Left lobe of liver (tissue), 2 donors: Measurements from ENCODE around the gene NCR3LG1. TPM values are rescaled to one million over a fixed set of nuclear protein-coding genes. Genes with fewer than 3 reads are reported as not detected.

Source experiments
- ATAC-seq: fragments of 200-7000 bp; cut with Tn5 transposase; one replicate; pipeline ENCODE4 v1.9.1; 2020; ENCODE audit warnings: mild to moderate bottlenecking, moderate library complexity
- DNase-seq: peaks from one replicate; pipeline ENCODE4 v3.0.0-alpha.2; 2020; ENCODE audit warnings: low spot score
- total RNA-seq: library from RNA; stranded (reverse); gene quantifications from one replicate; pipeline ENCODE4 v1.2.1, GENCODE V29; 2021
- donor health status: DM: no; HTN: no; CAD: no; lungs with moderate emphysema.
- donor health status: DM: no; HTN: yes; CAD: no.

The NCR3LG1 gene
- total RNA-seq, result 0.35 TPM

- peak; percentile 75 for ATAC-seq
- DNase-seq, result peak; percentile 74
Observed at GRCh38 chr11:17351510-17352176, at the start of gene NCR3LG1. TSS of gene NCR3LG1 (plus strand) at chr11:17351800. CDS start at chr11:17351970, 170 bp downstream.

GRCh38 chr11:17313349-17314231 lies 38.0 kb upstream of the NCR3LG1 start:
- DNase-seq, result no peak
- no peak for ATAC-seq

- DNase-seq (no peak), ATAC-seq (no peak)
Observed at GRCh38 chr11:17314232-17314547, 37.4 kb upstream of the NCR3LG1 start.

- DNase-seq, result no peak
Observed at GRCh38 chr11:17314904-17315426, 36.6 kb upstream of the NCR3LG1 start.

GRCh38 chr11:17328871-17329494 lies 22.6 kb upstream of the NCR3LG1 start:
- DNase-seq, result no peak

More at GRCh38 chr11:17314904-17315426, 36.6 kb upstream of the NCR3LG1 start:
- no peak for ATAC-seq

GRCh38 chr11:17331669-17332068 lies 19.9 kb upstream of the NCR3LG1 start:
- DNase-seq, result no peak
- no peak for ATAC-seq

More at GRCh38 chr11:17328871-17329494, 22.6 kb upstream of the NCR3LG1 start:
- ATAC-seq, result no peak

GRCh38 chr11:17333799-17334586 lies 17.6 kb upstream of the NCR3LG1 start:
- DNase-seq (no peak), ATAC-seq (no peak)

GRCh38 chr11:17343257-17343656 lies 8.3 kb upstream of the NCR3LG1 start:
- no peak for ATAC-seq
- DNase-seq, result no peak

GRCh38 chr11:17343907-17344306 lies 7.7 kb upstream of the NCR3LG1 start:
- ATAC-seq (no peak), DNase-seq (no peak)

- ATAC-seq, result no peak
- no peak for DNase-seq
Observed at GRCh38 chr11:17347676-17348075, 3.9 kb upstream of the NCR3LG1 start.

- no peak for DNase-seq
Observed at GRCh38 chr11:17350455-17351171, 987 bp upstream of the NCR3LG1 start.

GRCh38 chr11:17351172-17351509 lies 459 bp upstream of the NCR3LG1 start:
- ATAC-seq, result no peak
- DNase-seq, result no peak

More at GRCh38 chr11:17350455-17351171, 987 bp upstream of the NCR3LG1 start:
- ATAC-seq, result no peak

- ATAC-seq (peak; percentile 76), DNase-seq (peak; percentile 64)
Observed at GRCh38 chr11:17352950-17353820, 1.6 kb downstream of the NCR3LG1 start.

GRCh38 chr11:17353821-17354600 lies 2.4 kb downstream of the NCR3LG1 start:
- DNase-seq (no peak), ATAC-seq (no peak)

- ATAC-seq (peak; percentile 60), DNase-seq (peak; percentile 64)
Observed at GRCh38 chr11:17354601-17354991, 3.0 kb downstream of the NCR3LG1 start.

- DNase-seq (no peak), ATAC-seq (no peak)
Observed at GRCh38 chr11:17366495-17366894, 14.9 kb downstream of the NCR3LG1 start.

- DNase-seq (no peak), ATAC-seq (no peak)
Observed at GRCh38 chr11:17368551-17368950, 17.0 kb downstream of the NCR3LG1 start.

GRCh38 chr11:17369094-17369493 lies 17.5 kb downstream of the NCR3LG1 start:
- DNase-seq, result no peak
- ATAC-seq, result no peak
